ENCODE results near the gene CYS1. TPM values are rescaled to one million over a fixed set of nuclear protein-coding genes. Genes with fewer than 3 reads are reported as not detected.

CYS1 gene
- total RNA-seq, 4 donors from 2014 or later, result 0.59 to 47.2 (median 2.7) TPM

DNA sequence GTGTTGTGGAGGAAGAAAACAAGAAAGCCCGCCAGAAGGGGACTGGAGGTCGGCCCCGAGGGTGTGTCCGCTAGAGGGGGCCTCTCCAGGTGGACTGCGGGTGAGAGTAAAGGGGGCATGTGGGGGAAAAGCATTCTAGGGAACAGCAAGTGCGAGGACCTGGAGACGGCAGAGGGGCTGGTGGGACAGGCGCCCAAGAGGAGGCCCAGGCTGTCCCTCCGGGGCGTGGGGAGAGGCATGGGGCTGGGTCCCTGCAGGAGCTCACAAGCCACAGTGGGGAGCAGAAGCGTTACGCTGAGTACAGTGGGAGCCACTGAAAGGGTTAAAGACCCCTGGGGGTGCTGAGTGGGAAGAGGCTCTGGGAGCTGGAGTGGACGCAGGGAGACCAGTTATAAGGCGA, 38.5 kb downstream of the CYS1 start:
- Histone ChIP-seq H3K4me3 (replicated peaks in 1 of 3) (no peak overlapping the region), H3K4me1 (peaks cover 17 to 56% of the 10 kb centered on the region in 2 donors), H3K27ac (peak overlapping the region in 2 of 3 donors; percentile 92 to 95), H3K9me3 (no peaks in the 10 kb centered on the region), H3K27me3 (no peaks in the 10 kb centered on the region), H3K36me3 (no peaks in the 10 kb centered on the region)
- WGBS, 2 donors, result 92 to 93% methylated on average over 14 of the region's 14 CpGs
- no peak for TF ChIP-seq POLR2A (IDR thresholded peaks at IDR 0.05)
- intact Hi-C loops (cut with DNase I), result no loop called here
- DNase-seq, result no peak

DNA sequence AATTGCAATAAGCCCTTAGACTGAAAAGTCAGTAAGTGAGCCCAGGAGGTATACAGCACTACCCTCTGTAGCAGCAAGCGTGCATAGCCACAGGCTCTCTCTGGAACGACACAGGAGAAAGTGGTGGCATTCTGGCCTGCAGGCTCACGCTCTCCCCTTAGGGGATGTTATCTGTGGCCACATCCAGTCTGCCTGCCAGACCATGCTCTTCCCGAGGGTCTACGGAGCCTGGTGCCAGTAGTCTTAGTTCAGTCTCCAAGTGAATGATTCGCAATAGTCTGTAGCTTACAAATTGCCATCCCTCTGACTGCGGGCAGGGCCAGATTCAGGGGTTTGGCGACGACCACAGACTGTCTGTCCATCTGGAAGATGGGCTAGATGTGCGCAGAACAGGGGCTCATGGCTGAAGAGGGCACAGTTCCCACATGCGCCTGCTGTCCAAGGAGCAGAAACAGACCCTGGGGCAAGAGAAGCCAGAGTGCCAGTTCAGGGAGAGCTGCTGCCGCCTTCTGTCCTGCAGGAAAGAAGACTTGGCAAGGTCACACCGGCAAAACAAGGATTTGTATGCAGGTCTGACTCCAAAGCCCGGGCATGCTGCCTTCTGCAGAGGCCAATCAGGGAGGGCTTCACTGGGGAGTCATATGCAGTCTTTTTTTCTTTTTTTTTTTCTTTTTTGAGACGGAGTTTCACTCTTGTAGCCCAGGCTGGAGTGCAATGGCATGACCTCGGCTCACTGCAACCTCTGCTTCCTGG, 40.4 kb downstream of the CYS1 start:
- 82% methylated on average over 14 to 16 of the region's 16 CpGs for WGBS, 2 donors
- no peak for DNase-seq
- intact Hi-C loops (cut with DNase I), result no loop called here

DNA sequence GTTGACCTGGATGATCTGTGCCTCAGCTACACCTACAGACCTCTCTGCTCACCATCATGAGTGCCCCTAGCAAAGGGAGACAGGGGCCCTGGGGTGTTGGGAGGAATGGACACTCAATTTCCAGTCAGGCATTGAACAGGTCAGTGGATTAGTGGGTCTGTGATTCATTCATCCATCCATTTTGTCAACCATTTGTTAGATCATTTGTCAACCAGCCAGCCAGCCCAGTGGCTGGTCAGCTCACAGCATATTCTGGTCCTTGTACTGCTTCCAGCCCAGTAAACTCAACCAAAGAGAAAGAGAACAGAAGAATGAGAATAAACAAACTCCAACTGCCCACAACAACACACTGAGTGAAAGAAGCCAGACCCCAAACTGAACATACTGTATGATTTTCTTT, 41.5 kb downstream of the CYS1 start:
- H3K4me1 ChIP-seq, result peaks cover 30 to 59% of the 10 kb centered on the region in 2 donors
- TF ChIP-seq, protein P1, sequence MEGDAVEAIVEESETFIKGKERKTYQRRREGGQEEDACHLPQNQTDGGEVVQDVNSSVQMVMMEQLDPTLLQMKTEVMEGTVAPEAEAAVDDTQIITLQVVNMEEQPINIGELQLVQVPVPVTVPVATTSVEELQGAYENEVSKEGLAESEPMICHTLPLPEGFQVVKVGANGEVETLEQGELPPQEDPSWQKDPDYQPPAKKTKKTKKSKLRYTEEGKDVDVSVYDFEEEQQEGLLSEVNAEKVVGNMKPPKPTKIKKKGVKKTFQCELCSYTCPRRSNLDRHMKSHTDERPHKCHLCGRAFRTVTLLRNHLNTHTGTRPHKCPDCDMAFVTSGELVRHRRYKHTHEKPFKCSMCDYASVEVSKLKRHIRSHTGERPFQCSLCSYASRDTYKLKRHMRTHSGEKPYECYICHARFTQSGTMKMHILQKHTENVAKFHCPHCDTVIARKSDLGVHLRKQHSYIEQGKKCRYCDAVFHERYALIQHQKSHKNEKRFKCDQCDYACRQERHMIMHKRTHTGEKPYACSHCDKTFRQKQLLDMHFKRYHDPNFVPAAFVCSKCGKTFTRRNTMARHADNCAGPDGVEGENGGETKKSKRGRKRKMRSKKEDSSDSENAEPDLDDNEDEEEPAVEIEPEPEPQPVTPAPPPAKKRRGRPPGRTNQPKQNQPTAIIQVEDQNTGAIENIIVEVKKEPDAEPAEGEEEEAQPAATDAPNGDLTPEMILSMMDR (IDR thresholded peaks at IDR 0.05), result no peak
- no peak for TF ChIP-seq POLR2A (IDR thresholded peaks at IDR 0.05)
- intact Hi-C loops (cut with DNase I), result no loop called here
- no peaks in the 10 kb centered on the region for H3K27me3 ChIP-seq
- no peak overlapping the region for H3K4me3 ChIP-seq (replicated peaks in 1 of 3)
- H3K36me3 ChIP-seq, result no peaks in the 10 kb centered on the region
- no peaks in the 10 kb centered on the region for H3K9me3 ChIP-seq
- no peak for DNase-seq
- H3K27ac ChIP-seq, result no peak overlapping the region

More for the DNA sequence above, 40.4 kb downstream of the CYS1 start:
- H3K36me3 ChIP-seq, result no peaks in the 10 kb centered on the region
- TF ChIP-seq, protein P1 (IDR thresholded peaks at IDR 0.05), result no peak
- TF ChIP-seq POLR2A (IDR thresholded peaks at IDR 0.05), result no peak
- no peaks in the 10 kb centered on the region for H3K9me3 ChIP-seq
- H3K27ac ChIP-seq, result no peak overlapping the region
- H3K4me3 ChIP-seq (replicated peaks in 1 of 3), result no peak overlapping the region
- H3K4me1 ChIP-seq, result peaks cover 34 to 65% of the 10 kb centered on the region in 2 donors
- no peaks in the 10 kb centered on the region for H3K27me3 ChIP-seq

DNA sequence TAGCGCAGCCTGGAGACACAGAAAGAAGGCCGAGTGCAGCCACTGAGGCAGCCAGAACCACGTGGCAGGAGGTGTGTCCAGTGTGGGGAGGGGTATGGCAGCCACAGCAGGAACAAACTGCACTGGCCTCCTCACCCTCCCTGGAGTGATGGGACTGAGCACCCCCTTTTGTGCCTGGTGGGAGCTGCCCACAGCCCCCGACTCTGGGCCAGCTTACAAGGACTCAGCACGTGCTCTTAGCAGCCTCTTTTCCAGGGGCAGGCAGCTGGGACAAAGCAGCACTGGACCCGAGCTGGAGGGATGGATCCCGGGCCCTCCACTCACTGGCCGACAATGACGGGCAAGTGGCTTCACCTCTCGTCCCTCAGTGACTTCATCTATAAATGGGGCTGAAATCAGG, 42.1 kb downstream of the CYS1 start:
- H3K27ac ChIP-seq, result peak overlapping the region in 2 of 3 donors; percentile 48 to 57
- peaks cover 30 to 59% of the 10 kb centered on the region in 2 donors for H3K4me1 ChIP-seq
- intact Hi-C loops (cut with DNase I), result no loop called here
- H3K4me3 ChIP-seq (replicated peaks in 1 of 3), result no peak overlapping the region
- TF ChIP-seq, protein P1 (IDR thresholded peaks at IDR 0.05), result no peak
- TF ChIP-seq POLR2A (IDR thresholded peaks at IDR 0.05), result no peak
- DNase-seq, result no peak
- H3K27me3 ChIP-seq, result no peaks in the 10 kb centered on the region
- 78 to 82% methylated on average over 7 to 10 of the region's 10 CpGs for WGBS, 2 donors
- no peaks in the 10 kb centered on the region for H3K36me3 ChIP-seq
- H3K9me3 ChIP-seq, result no peaks in the 10 kb centered on the region

DNA sequence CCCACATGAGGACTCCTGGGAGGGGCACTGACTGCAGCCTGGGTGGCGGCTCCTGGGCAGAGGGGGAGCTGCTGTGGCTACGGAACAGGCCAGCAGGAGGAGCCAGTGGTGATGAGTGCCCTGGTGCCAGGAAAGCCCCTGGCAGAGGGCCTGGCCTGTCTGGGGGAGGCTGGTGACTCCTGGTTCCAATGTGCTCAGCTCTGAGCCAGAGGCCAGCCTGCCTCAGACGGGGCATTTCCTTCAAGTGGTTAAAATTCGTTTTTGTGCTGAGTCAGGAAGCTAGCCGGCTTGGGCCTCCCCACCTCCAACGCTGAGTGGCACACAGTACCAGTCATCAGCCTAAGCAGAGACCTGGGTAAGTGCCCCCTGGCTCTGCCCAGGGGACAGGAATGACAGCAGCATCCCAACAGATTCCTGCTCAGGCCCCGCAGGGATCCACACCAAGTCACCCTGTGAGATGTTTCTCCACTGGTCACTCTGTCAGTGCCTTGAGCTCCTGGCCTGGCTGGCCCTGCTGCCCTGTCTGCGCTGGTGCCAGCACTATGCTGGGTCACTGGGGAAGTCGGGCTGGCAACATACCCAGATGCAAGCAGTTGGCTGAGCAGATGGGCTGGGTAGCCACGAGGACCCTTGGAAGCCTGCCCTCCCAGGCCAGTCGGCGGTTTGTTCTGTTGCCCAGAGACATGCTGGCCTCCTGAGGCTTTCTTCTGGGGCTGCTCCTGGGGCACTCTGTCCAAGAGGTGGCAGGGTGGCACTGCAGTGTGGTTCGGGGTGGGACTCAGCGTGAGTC, 43.9 kb downstream of the CYS1 start:
- DNase-seq, result peak; percentile 89 to 90
- peaks cover 21 to 46% of the 10 kb centered on the region in 2 donors for H3K4me1 ChIP-seq
- H3K9me3 ChIP-seq, result no peaks in the 10 kb centered on the region
- H3K36me3 ChIP-seq, result no peaks in the 10 kb centered on the region
- TF ChIP-seq POLR2A (IDR thresholded peaks at IDR 0.05), result peak in 1 of 2 donors; percentile 9
- TF ChIP-seq, protein P1 (IDR thresholded peaks at IDR 0.05), result peak in 4 of 6 experiments; percentile 59 to 71 (median 64)
- H3K4me3 ChIP-seq (replicated peaks in 1 of 3), result no peak overlapping the region
- H3K27me3 ChIP-seq, result no peaks in the 10 kb centered on the region
- peak overlapping the region; percentile 48 to 78 (median 70) for H3K27ac ChIP-seq
- 23 to 43% methylated on average over 8 to 10 of the region's 14 CpGs for WGBS, 2 donors
- intact Hi-C loops (cut with DNase I), result no loop called here
